ENCODE results near the gene TRAPPC2. TPM values are rescaled to one million over a fixed set of nuclear protein-coding genes. Genes with fewer than 3 reads are reported as not detected.

The TRAPPC2 gene
- 16.6 TPM for total RNA-seq
- long read RNA-seq, transcript TRAPPC2-201 (5 exons, 2,716 nt) = major isoform, 12 of 18 reads
- long read RNA-seq, partial matches to known transcripts = 0 of 18 reads
- long read RNA-seq, other reads (novel, unspliced or antisense) = 3 of 18 reads

DNA sequence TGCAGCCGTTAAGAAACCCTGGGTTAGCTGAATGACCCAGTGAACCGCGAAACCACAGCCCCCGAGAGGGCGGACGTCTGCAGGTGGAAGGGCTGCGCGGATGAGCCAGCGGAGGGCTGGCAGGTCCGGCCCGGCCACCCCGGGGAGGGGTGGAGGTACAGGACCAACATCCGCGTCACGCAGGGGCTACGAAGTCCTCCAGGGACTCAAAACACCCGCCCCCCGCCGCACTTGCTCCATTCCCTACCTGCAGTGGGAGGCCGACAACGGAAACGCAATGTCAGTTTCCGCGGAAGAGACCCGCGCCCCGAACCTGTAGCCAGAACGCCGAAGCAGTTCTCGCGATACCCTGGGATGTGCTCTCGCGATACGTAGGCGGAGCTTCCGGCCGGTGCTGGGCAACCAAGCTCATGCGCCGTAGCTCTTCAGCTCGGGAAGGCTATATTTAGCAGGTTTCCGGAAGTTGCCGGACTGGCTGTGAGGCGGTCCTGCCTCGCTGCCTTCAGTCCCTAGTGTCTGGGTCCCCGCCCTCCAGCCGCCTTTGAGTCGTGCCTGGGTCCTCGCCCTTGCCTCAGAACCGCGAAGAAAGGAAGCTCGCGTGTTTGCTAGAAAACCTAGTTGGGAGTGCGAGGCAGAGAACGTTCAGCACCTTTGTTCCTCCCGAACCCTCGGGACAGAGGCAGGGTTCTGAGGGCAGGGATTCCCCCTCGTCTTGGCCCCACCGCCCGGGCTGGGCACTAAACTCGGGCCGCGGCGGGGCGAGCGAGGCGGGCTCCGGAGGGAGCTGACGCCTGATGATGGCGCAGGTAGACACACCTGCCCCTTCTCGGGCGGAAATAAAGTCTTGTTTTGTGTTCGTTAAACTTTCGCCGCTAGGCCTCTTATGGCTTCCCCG lies at the start of gene TRAPPC2, which contains the start of gene OFD1:
Gene TRAPPC2 (minus strand): TSS at position 343 of the 895 bp plus-strand sequence. CDS start 14,657 bp downstream, outside the sequence.
Gene OFD1 (plus strand): TSS at position 471 of the 895 bp plus-strand sequence. CDS start 324 bp downstream, at position 795.
- intact Hi-C loops (cut with DNase I) = no loop called here
- Histone ChIP-seq H3K9me3 (no peaks in the 10 kb centered on the region), H3K4me1 (no peaks in the 10 kb centered on the region), H3K4me3 (peak within 1 kb of the TSS; percentile 70), H3K27me3 (no peaks in the 10 kb centered on the region), H3K36me3 (no peaks in the 10 kb centered on the region), H3K27ac (peak within 1 kb of the TSS; percentile 88)
- ATAC-seq = peak; percentile 100
- TF ChIP-seq, protein P1, sequence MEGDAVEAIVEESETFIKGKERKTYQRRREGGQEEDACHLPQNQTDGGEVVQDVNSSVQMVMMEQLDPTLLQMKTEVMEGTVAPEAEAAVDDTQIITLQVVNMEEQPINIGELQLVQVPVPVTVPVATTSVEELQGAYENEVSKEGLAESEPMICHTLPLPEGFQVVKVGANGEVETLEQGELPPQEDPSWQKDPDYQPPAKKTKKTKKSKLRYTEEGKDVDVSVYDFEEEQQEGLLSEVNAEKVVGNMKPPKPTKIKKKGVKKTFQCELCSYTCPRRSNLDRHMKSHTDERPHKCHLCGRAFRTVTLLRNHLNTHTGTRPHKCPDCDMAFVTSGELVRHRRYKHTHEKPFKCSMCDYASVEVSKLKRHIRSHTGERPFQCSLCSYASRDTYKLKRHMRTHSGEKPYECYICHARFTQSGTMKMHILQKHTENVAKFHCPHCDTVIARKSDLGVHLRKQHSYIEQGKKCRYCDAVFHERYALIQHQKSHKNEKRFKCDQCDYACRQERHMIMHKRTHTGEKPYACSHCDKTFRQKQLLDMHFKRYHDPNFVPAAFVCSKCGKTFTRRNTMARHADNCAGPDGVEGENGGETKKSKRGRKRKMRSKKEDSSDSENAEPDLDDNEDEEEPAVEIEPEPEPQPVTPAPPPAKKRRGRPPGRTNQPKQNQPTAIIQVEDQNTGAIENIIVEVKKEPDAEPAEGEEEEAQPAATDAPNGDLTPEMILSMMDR (IDR thresholded peaks at IDR 0.05) = no peak
- peak; percentile 93 for DNase-seq

DNA sequence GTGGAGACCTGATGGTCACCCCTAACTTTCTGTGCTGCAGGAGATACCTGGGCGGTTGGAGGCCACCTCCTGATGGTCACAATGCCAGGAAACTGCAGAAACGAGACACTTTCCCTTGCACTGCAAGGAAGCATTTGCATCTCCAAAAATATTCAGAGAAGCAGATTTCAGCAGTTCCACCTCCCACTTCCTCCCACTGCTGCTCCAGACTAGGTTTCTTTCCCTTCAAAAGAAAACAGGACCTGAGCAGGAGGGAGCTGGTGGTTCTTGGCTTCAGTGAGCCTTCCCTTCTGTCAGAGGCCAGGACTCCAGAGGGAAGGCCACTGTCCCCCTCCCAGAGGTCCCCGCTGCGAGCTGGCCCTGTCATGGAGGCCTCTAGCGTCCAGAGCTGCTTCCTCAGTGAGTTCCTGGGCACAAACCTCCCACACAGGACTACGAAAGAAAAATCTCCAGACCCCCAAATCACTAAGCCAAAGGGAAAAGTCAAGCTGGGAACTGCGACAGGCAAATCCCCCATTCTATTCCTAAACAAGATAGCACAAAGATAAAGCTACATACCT lies 46.5 kb upstream of the TRAPPC2 start:
- DNase-seq (no peak), ATAC-seq (no peak)
- TF ChIP-seq, protein P1 (IDR thresholded peaks at IDR 0.05) = no peak
- peaks cover 5% of the 10 kb centered on the region for H3K36me3 ChIP-seq
- no peaks in the 10 kb centered on the region for H3K27me3 ChIP-seq
- H3K4me3 ChIP-seq = no peak overlapping the region
- no peaks in the 10 kb centered on the region for H3K9me3 ChIP-seq
- no peak overlapping the region for H3K27ac ChIP-seq
- no peaks in the 10 kb centered on the region for H3K4me1 ChIP-seq
- intact Hi-C loops (cut with DNase I) = no loop called here

DNA sequence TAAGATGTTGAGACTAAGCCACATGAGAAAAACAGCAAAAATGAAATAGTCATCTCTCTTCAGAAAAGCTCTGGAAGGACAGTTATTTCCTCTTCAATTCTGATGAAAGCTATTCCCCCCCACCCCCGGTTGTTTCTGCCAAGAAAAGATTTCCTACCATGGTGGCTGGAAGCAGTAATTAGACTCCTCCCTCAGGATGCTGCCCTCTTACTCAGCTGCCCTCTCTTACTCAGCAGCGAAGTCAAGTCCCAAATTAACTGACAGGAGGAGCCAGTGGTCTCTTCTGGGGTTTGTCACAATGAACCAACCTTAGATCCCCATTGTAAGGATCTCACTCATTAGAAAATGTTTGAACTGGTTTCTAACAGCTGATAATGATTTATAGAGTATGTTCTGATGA lies 44.5 kb upstream of the TRAPPC2 start:
- H3K9me3 ChIP-seq = no peaks in the 10 kb centered on the region
- H3K4me3 ChIP-seq = no peak overlapping the region
- no peaks in the 10 kb centered on the region for H3K4me1 ChIP-seq
- no peaks in the 10 kb centered on the region for H3K27me3 ChIP-seq
- intact Hi-C loops (cut with DNase I) = no loop called here
- TF ChIP-seq, protein P1 (IDR thresholded peaks at IDR 0.05) = no peak
- H3K27ac ChIP-seq = no peak overlapping the region
- DNase-seq = no peak
- ATAC-seq = no peak
- H3K36me3 ChIP-seq = peaks cover 17% of the 10 kb centered on the region

DNA sequence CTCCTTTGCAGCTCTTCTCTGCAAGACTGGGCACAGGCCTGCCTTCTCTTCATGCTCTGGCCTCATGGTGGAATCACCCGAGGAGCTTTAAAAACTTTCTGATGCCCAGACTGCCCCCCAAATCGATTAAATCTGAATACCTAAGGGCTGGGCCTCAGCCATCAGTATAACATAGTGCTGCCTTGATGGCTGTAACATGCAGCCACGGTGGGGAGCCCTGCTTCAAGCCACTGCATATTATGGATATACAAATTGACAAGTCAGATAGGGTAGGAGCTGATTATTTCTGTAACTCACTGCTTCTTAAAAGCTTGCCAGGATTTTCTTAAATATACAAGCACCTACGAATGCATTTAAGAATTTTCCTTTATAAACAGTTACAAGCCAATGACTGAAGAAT lies 42.0 kb upstream of the TRAPPC2 start:
- Histone ChIP-seq H3K4me1 (no peaks in the 10 kb centered on the region), H3K27me3 (no peaks in the 10 kb centered on the region), H3K27ac (no peak overlapping the region), H3K4me3 (no peak overlapping the region), H3K36me3 (peaks cover 17% of the 10 kb centered on the region), H3K9me3 (no peaks in the 10 kb centered on the region)
- intact Hi-C loops (cut with DNase I) = no loop called here
- ATAC-seq = no peak
- no peak for DNase-seq
- TF ChIP-seq, protein P1 (IDR thresholded peaks at IDR 0.05) = no peak

DNA sequence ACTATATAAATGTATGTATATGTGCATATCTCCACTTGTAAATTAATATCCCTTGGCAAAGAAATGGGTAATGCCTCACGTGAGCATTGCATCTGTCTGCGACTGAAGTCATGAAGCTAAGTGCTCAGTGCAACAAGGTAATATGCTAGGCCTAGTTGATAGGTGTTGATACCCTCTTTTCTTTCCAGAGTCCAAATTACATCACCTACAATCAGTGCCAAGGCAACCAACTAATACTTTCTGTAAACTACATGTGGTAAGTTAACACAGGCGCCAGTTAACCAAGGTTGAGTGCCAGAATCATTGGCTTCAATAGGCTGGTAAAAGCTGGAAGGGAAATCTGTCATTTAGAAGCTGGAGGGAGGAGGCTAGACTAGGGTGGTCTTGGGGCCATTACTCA lies 41.4 kb upstream of the TRAPPC2 start:
- no peaks in the 10 kb centered on the region for H3K9me3 ChIP-seq
- no peak overlapping the region for H3K27ac ChIP-seq
- no peaks in the 10 kb centered on the region for H3K4me1 ChIP-seq
- intact Hi-C loops (cut with DNase I) = no loop called here
- H3K36me3 ChIP-seq = peaks cover 17% of the 10 kb centered on the region
- no peaks in the 10 kb centered on the region for H3K27me3 ChIP-seq
- no peak for ATAC-seq
- TF ChIP-seq, protein P1 (IDR thresholded peaks at IDR 0.05) = no peak
- no peak overlapping the region for H3K4me3 ChIP-seq
- no peak for DNase-seq
